SK-N-SH treated with all-trans-retinoic acid at 6 μM for 48 hours (cell line): Measurements from ENCODE around the gene MEP1A.

Experiments
- ATAC-seq: fragments of 200-7000 bp; cut with Tn5 transposase; 3 replicates; pipeline ENCODE4 v1.9.1; 2020; ENCODE audit warnings: mild to moderate bottlenecking, moderate library complexity
- ARNTL ChIP-seq: fragments of 450-650 bp; formaldehyde crosslinking; IDR thresholded peaks from 2 replicates; pipeline ENCODE4 v1.5.0; 2020; ENCODE audit warnings: low read depth, mild to moderate bottlenecking, moderate library complexity, borderline replicate concordance
- BACH2 ChIP-seq: fragments of 250-450 bp; sonication (Bioruptor Pico); IDR thresholded peaks from 2 replicates; pipeline ENCODE4 v1.9.0; 2021; ENCODE audit warnings: mild to moderate bottlenecking, borderline replicate concordance
- CREB5 ChIP-seq: fragments of 250-450 bp; sonication (Bioruptor Pico); IDR thresholded peaks from 2 replicates; pipeline ENCODE4 v1.5.1; 2020; ENCODE audit warnings: low read depth, mild to moderate bottlenecking, moderate library complexity
- CSDC2 ChIP-seq: fragments of 250-450 bp; sonication (Bioruptor Pico); IDR thresholded peaks from 2 replicates; pipeline ENCODE4 v1.5.0; 2020; ENCODE audit warnings: mild to moderate bottlenecking, moderate library complexity
- ESRRG ChIP-seq: fragments of 250-450 bp; sonication (Bioruptor Pico); IDR thresholded peaks from 2 replicates; pipeline ENCODE4 v1.6.1; 2021; ENCODE audit warnings: mild to moderate bottlenecking
- GLIS3 ChIP-seq: fragments of 250-450 bp; sonication (Bioruptor Pico); IDR thresholded peaks from 2 replicates; pipeline ENCODE4 v1.5.0; 2020; ENCODE audit warnings: mild to moderate bottlenecking, moderate library complexity
- ISL1 ChIP-seq: fragments of 250-450 bp; sonication (Bioruptor Pico); IDR thresholded peaks from 2 replicates; pipeline ENCODE4 v2.1.2; 2022; ENCODE audit warnings: mild to moderate bottlenecking, moderate library complexity
- OSR1 ChIP-seq: fragments of 250-450 bp; sonication (Bioruptor Pico); IDR thresholded peaks from 2 replicates; pipeline ENCODE4 v1.8.0; 2022; ENCODE audit warnings: moderate library complexity, mild to moderate bottlenecking, inconsistent platforms
- PATZ1 ChIP-seq: fragments of 250-450 bp; sonication (Bioruptor Pico); IDR thresholded peaks from 2 replicates; pipeline ENCODE4 v1.8.0; 2020; ENCODE audit warnings: mild to moderate bottlenecking, moderate library complexity, borderline replicate concordance
- PPARA ChIP-seq: fragments of 250-450 bp; sonication (Bioruptor Pico); IDR thresholded peaks from 2 replicates; pipeline ENCODE4 v1.5.0; 2020; ENCODE audit warnings: mild to moderate bottlenecking, borderline replicate concordance
- RARB ChIP-seq: fragments of 250-450 bp; sonication (Bioruptor Pico); IDR thresholded peaks from 2 replicates; pipeline ENCODE4 v1.8.0; 2021; ENCODE audit warnings: mild to moderate bottlenecking, moderate library complexity
- SNAI2 ChIP-seq: fragments of 250-450 bp; sonication (Bioruptor Pico); IDR thresholded peaks from 2 replicates; pipeline ENCODE4 v1.5.0; 2020; ENCODE audit warnings: mild to moderate bottlenecking, moderate library complexity
- TCF4 ChIP-seq: fragments of 250-450 bp; sonication (Bioruptor Pico); IDR thresholded peaks from 2 replicates; pipeline ENCODE4 v1.8.0; 2021; ENCODE audit warnings: mild to moderate bottlenecking, moderate library complexity, borderline replicate concordance
- TOX ChIP-seq: fragments of 250-450 bp; sonication (Bioruptor Pico); IDR thresholded peaks from 2 replicates; pipeline ENCODE4 v1.8.0; 2021; ENCODE audit warnings: mild to moderate bottlenecking, moderate library complexity, borderline replicate concordance
- TSHZ2 ChIP-seq: fragments of 250-450 bp; sonication (Bioruptor Pico); IDR thresholded peaks from 2 replicates; pipeline ENCODE4 v1.5.0; 2020; ENCODE audit warnings: mild to moderate bottlenecking, moderate library complexity
- ZC3H10 ChIP-seq: fragments of 250-450 bp; sonication (Bioruptor Pico); IDR thresholded peaks from 2 replicates; pipeline ENCODE4 v1.5.1; 2021; ENCODE audit warnings: mild to moderate bottlenecking, moderate library complexity
- ZFP30 ChIP-seq: fragments of 450-650 bp; formaldehyde crosslinking; IDR thresholded peaks from 2 replicates; pipeline ENCODE4 v1.5.0; 2022; ENCODE audit warnings: mild to moderate bottlenecking, moderate library complexity
- ZNF565 ChIP-seq: fragments of 450-650 bp; formaldehyde crosslinking; conservative IDR thresholded peaks from 2 replicates; pipeline ENCODE4 v1.5.0; 2020; ENCODE audit warnings: low read depth, mild to moderate bottlenecking, moderate library complexity
- ZNF70 ChIP-seq: fragments of 450-650 bp; formaldehyde crosslinking; IDR thresholded peaks from 2 replicates; pipeline ENCODE4 v1.5.0; 2020; ENCODE audit warnings: mild to moderate bottlenecking, moderate library complexity
- ZNF8 ChIP-seq: fragments of 450-650 bp; formaldehyde crosslinking; IDR thresholded peaks from 2 replicates; pipeline ENCODE4 v1.5.0; 2020; ENCODE audit warnings: mild to moderate bottlenecking, moderate library complexity

MEP1A gene

GRCh38 chr6:46776070-46776712 is 17.0 kb upstream of the MEP1A start:
- TF ChIP-seq GLIS3 (CRISPR knock-in tag) = no peak
- TF ChIP-seq ZFP30 (CRISPR knock-in tag) = no peak
- TF ChIP-seq BACH2 = no peak
- TF ChIP-seq ZC3H10 = no peak
- TF ChIP-seq ISL1 (CRISPR knock-in tag) = no peak
- no peak for TF ChIP-seq ARNTL (CRISPR knock-in tag)
- TF ChIP-seq ZNF70 (CRISPR knock-in tag) = no peak
- TF ChIP-seq RARB (CRISPR knock-in tag) = no peak
- no peak for TF ChIP-seq PATZ1 (CRISPR knock-in tag)
- TF ChIP-seq TOX (CRISPR knock-in tag) = no peak
- ATAC-seq = no peak

- TF ChIP-seq PATZ1 (CRISPR knock-in tag) (no peak), ZNF70 (CRISPR knock-in tag) (no peak), PPARA (CRISPR knock-in tag) (no peak), ARNTL (CRISPR knock-in tag) (no peak), ZNF565 (CRISPR knock-in tag) (no peak), ZFP30 (CRISPR knock-in tag) (no peak), TSHZ2 (CRISPR knock-in tag) (no peak), SNAI2 (CRISPR knock-in tag) (no peak), CREB5 (CRISPR knock-in tag) (no peak), ZC3H10 (no peak), TCF4 (CRISPR knock-in tag) (no peak), OSR1 (CRISPR knock-in tag) (no peak), CSDC2 (no peak), GLIS3 (CRISPR knock-in tag) (no peak), TOX (CRISPR knock-in tag) (no peak), ESRRG (CRISPR knock-in tag) (no peak), ZNF8 (no peak)
- ATAC-seq = no peak
Observed at GRCh38 chr6:46777476-46778346, 15.5 kb upstream of the MEP1A start.
